Astrocyte (in vitro differentiated cells and primary cell): Measurements from ENCODE around the gene CAPRIN2. TPM values are rescaled to one million over a fixed set of nuclear protein-coding genes. Genes with fewer than 3 reads are reported as not detected.
A peak's percentile ranks its signal among the peaks of the same experiment; 100 is the strongest.

Source experiments
- DNase-seq: peaks from one replicate; pipeline ENCODE4 v3.0.0-alpha.2; 2010; ENCODE audit warnings: low read depth
- FAIRE-seq: peaks from 2 replicates; lab custom pipeline; 2011; peaks lifted over from hg19 to GRCh38; lab: Jason Lieb, UNC
- H2AFZ ChIP-seq: 2 replicates; pipeline ENCODE4 v1.6.0; 2012; ENCODE audit warnings: low read depth, low read length, inconsistent platforms
- H3K27ac ChIP-seq: 2 replicates; pipeline ENCODE4 v1.5.1; 2011; ENCODE audit warnings: low read depth, low read length, inconsistent platforms
- H3K27me3 ChIP-seq: 2 replicates; pipeline ENCODE4 v1.6.0; 2011; ENCODE audit warnings: low read length, inconsistent platforms; ENCODE audit not compliant: insufficient read depth
- H3K36me3 ChIP-seq: 2 replicates; pipeline ENCODE4 v1.5.1; 2011; ENCODE audit warnings: low read length, inconsistent platforms; ENCODE audit not compliant: insufficient read depth
- H3K4me1 ChIP-seq: 2 replicates; pipeline ENCODE4 v1.5.1; 2011; ENCODE audit warnings: low read length, inconsistent platforms; ENCODE audit not compliant: insufficient read depth
- H3K4me2 ChIP-seq: 2 replicates; pipeline ENCODE4 v1.6.0; 2012; ENCODE audit warnings: low read length, inconsistent platforms
- H3K4me3 ChIP-seq: 2 replicates; pipeline ENCODE4 v1.5.1; 2011; ENCODE audit warnings: low read depth, mild to moderate bottlenecking, low read length, inconsistent platforms; ENCODE audit not compliant: insufficient read depth
- H3K79me2 ChIP-seq: 2 replicates; pipeline ENCODE4 v1.6.0; 2012; ENCODE audit warnings: mild to moderate bottlenecking, low read length, inconsistent platforms; ENCODE audit not compliant: insufficient read depth
- H3K9ac ChIP-seq: 2 replicates; pipeline ENCODE4 v1.6.0; 2012; ENCODE audit warnings: mild to moderate bottlenecking, low read length, inconsistent platforms
- H3K9me3 ChIP-seq: 2 replicates; pipeline ENCODE4 v1.5.1; 2012; ENCODE audit warnings: low read depth, mild to moderate bottlenecking, low read length, inconsistent platforms; ENCODE audit not compliant: insufficient read depth
- H4K20me1 ChIP-seq: 2 replicates; pipeline ENCODE4 v1.6.0; 2012; ENCODE audit warnings: low read length, inconsistent platforms; ENCODE audit not compliant: insufficient read depth
- H3K27ac Mint-ChIP-seq: one replicate; pipeline ENCODE4 v1.8.0; 2021; ENCODE audit warnings: mild to moderate bottlenecking, mixed read lengths; ENCODE audit not compliant: unreplicated experiment
- H3K27me3 Mint-ChIP-seq: one replicate; pipeline ENCODE4 v1.8.0; 2021; ENCODE audit warnings: low read depth, mixed read lengths; ENCODE audit not compliant: unreplicated experiment
- H3K36me3 Mint-ChIP-seq: one replicate; pipeline ENCODE4 v1.8.0; 2021; ENCODE audit warnings: low read depth, mixed read lengths; ENCODE audit not compliant: unreplicated experiment
- H3K4me1 Mint-ChIP-seq: one replicate; pipeline ENCODE4 v1.8.0; 2021; ENCODE audit warnings: low read depth, mixed read lengths; ENCODE audit not compliant: unreplicated experiment
- H3K4me3 Mint-ChIP-seq: one replicate; pipeline ENCODE4 v1.8.0; 2021; ENCODE audit warnings: mild to moderate bottlenecking, moderate library complexity, mixed read lengths; ENCODE audit not compliant: unreplicated experiment
- H3K9me3 Mint-ChIP-seq: one replicate; pipeline ENCODE4 v1.8.0; 2021; ENCODE audit warnings: mild to moderate bottlenecking, mixed read lengths; ENCODE audit not compliant: unreplicated experiment
- EZH2 ChIP-seq: IDR thresholded peaks from 2 replicates; pipeline ENCODE4 v1.6.1; 2012; ENCODE audit warnings: mild to moderate bottlenecking, low read length, inconsistent platforms; ENCODE audit not compliant: insufficient read depth
- total RNA-seq: library from RNA; stranded (reverse); gene quantifications from 2 replicates; pipeline ENCODE4 v1.2.1, GENCODE V29; 2021
- TF ChIP-seq, protein P1 (sequence below): IDR thresholded peaks from 2 replicates; pipeline ENCODE4 v1.5.1; 2011; ENCODE audit warnings: low read depth, mild to moderate bottlenecking, inconsistent platforms, low read length, moderate library complexity; ENCODE audit not compliant: insufficient read depth

CAPRIN2 gene
- total RNA-seq, 1 donor from 2014 or later = 23.1 TPM

- H3K27ac Mint-ChIP-seq = no peak overlapping the region
- H3K27me3 Mint-ChIP-seq = no peaks in the 10 kb centered on the region
- H3K9me3 ChIP-seq = no peaks in the 10 kb centered on the region
- H3K36me3 Mint-ChIP-seq = no peaks in the 10 kb centered on the region
- no peak overlapping the region for H3K4me2 ChIP-seq
- H3K36me3 ChIP-seq = no peaks in the 10 kb centered on the region
- no peak overlapping the region for H3K9ac ChIP-seq
- H3K79me2 ChIP-seq = peaks cover 38% of the 10 kb centered on the region
- no peak overlapping the region for H3K27ac ChIP-seq
- no peak for FAIRE-seq
- H3K27me3 ChIP-seq = no peaks in the 10 kb centered on the region
- H3K4me1 ChIP-seq = peaks cover 12% of the 10 kb centered on the region
- TF ChIP-seq, protein P1, sequence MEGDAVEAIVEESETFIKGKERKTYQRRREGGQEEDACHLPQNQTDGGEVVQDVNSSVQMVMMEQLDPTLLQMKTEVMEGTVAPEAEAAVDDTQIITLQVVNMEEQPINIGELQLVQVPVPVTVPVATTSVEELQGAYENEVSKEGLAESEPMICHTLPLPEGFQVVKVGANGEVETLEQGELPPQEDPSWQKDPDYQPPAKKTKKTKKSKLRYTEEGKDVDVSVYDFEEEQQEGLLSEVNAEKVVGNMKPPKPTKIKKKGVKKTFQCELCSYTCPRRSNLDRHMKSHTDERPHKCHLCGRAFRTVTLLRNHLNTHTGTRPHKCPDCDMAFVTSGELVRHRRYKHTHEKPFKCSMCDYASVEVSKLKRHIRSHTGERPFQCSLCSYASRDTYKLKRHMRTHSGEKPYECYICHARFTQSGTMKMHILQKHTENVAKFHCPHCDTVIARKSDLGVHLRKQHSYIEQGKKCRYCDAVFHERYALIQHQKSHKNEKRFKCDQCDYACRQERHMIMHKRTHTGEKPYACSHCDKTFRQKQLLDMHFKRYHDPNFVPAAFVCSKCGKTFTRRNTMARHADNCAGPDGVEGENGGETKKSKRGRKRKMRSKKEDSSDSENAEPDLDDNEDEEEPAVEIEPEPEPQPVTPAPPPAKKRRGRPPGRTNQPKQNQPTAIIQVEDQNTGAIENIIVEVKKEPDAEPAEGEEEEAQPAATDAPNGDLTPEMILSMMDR = no peak
- no peak for TF ChIP-seq EZH2
- no peak for DNase-seq
- H3K4me3 ChIP-seq = no peak overlapping the region
- H4K20me1 ChIP-seq = peaks cover 13% of the 10 kb centered on the region
- no peaks in the 10 kb centered on the region for H3K9me3 Mint-ChIP-seq
- H2AFZ ChIP-seq = no peak overlapping the region
- H3K4me1 Mint-ChIP-seq = peaks cover 5% of the 10 kb centered on the region
- no peak overlapping the region for H3K4me3 Mint-ChIP-seq
These were observed 57.8 kb downstream of the CAPRIN2 start for GRCh38 chr12:30696943-30697342.

GRCh38 chr12:30696486-30696885 is 58.3 kb downstream of the CAPRIN2 start:
- peak overlapping the region; percentile 97 for H2AFZ ChIP-seq
- H3K27me3 ChIP-seq = no peaks in the 10 kb centered on the region
- no peaks in the 10 kb centered on the region for H3K36me3 Mint-ChIP-seq
- H3K4me3 ChIP-seq = peak overlapping the region; percentile 95
- H3K27me3 Mint-ChIP-seq = no peaks in the 10 kb centered on the region
- no peak overlapping the region for H3K9ac ChIP-seq
- H3K4me1 Mint-ChIP-seq = peaks cover 5% of the 10 kb centered on the region
- peaks cover 13% of the 10 kb centered on the region for H4K20me1 ChIP-seq
- H3K36me3 ChIP-seq = no peaks in the 10 kb centered on the region
- peaks cover 42% of the 10 kb centered on the region for H3K79me2 ChIP-seq
- DNase-seq (no peak), FAIRE-seq (no peak)
- no peaks in the 10 kb centered on the region for H3K9me3 Mint-ChIP-seq
- peaks cover 13% of the 10 kb centered on the region for H3K4me1 ChIP-seq
- H3K9me3 ChIP-seq = no peaks in the 10 kb centered on the region
- H3K27ac Mint-ChIP-seq = no peak overlapping the region
- no peak for TF ChIP-seq EZH2
- TF ChIP-seq, protein P1 = no peak
- H3K4me3 Mint-ChIP-seq = peak overlapping the region; percentile 96
- peak overlapping the region; percentile 96 for H3K4me2 ChIP-seq
- no peak overlapping the region for H3K27ac ChIP-seq

DNA sequence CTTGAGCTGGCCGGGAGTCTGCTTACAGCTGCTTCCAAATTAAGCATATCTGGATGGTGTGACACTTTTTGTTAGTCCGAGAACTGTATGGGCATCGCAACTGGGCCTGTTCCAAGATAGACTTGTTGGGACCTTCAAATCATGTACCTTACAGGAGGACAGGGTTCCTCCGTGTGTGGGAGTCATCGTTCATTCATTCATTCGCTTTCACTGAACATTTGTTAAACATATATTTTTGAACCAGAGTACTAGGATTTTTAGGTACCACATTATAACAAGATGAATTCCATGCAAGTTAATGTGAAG is 58.7 kb downstream of the CAPRIN2 start:
- Mint-ChIP-seq H3K36me3 (no peaks in the 10 kb centered on the region), H3K9me3 (no peaks in the 10 kb centered on the region), H3K4me1 (peaks cover 10% of the 10 kb centered on the region), H3K4me3 (peak overlapping the region; percentile 96), H3K27me3 (no peaks in the 10 kb centered on the region), H3K27ac (peak overlapping the region; percentile 91)
- Histone ChIP-seq H2AFZ (peak overlapping the region; percentile 97), H3K27me3 (no peaks in the 10 kb centered on the region), H3K4me3 (peak overlapping the region; percentile 95), H3K4me1 (peaks cover 17% of the 10 kb centered on the region), H3K9me3 (no peaks in the 10 kb centered on the region), H3K4me2 (peak overlapping the region; percentile 96), H3K36me3 (no peaks in the 10 kb centered on the region), H3K9ac (peak overlapping the region; percentile 90), H4K20me1 (peaks cover 17% of the 10 kb centered on the region), H3K79me2 (peaks cover 47% of the 10 kb centered on the region), H3K27ac (peak overlapping the region; percentile 81)
- TF ChIP-seq, protein P1 = no peak
- no peak for TF ChIP-seq EZH2
- FAIRE-seq (no peak), DNase-seq (no peak)
